ENCODE measurements around the gene LRRC58.

- TF ChIP-seq SP1 (IDR thresholded peaks at IDR 0.05; ENCODE audit: low read depth, low read length) (no peak), GABPA (IDR thresholded peaks at IDR 0.05; ENCODE audit: borderline replicate concordance, insufficient read depth, low read length) (no peak), TCF12 (IDR thresholded peaks at IDR 0.05; ENCODE audit: low read depth, low read length) (no peak), EZH2 (IDR thresholded peaks at IDR 0.05; ENCODE audit: low read depth, low read length, severe bottlenecking) (no peak), POLR2AphosphoS5 (IDR thresholded peaks at IDR 0.05; ENCODE audit: low read depth, low read length) (no peak), CTCF (IDR thresholded peaks at IDR 0.05; ENCODE audit: control extremely low read depth in 1 of 3, insufficient read depth in 1 of 3, low read depth in 1 of 3, low read length in 3 of 3) (no peak), RFX5 (IDR thresholded peaks at IDR 0.05; ENCODE audit: borderline replicate concordance, low read depth, low read length) (no peak)
- TF ChIP-seq, protein P1, sequence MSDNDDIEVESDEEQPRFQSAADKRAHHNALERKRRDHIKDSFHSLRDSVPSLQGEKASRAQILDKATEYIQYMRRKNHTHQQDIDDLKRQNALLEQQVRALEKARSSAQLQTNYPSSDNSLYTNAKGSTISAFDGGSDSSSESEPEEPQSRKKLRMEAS (IDR thresholded peaks at IDR 0.05) = no peak
These were observed 44.5 kb downstream of the LRRC58 start for GRCh38 chr3:120304616-120305015.

Measured in H1 (cell line).